HL-60 (cell line): Measurements from ENCODE around the gene KCNT1.

Source experiments
- DNase-seq, 2 experiments: peaks; one replicate each; pipeline ENCODE4 v3.0.0-alpha.2; 2010 to 2020; ENCODE audit warnings: low read depth in 1 of 2, low spot score in 1 of 2
- H3K27ac ChIP-seq: fragments of 250-450 bp; sonication (Bioruptor Pico); replicated peaks from 2 replicates; pipeline ENCODE4 v1.5.1; 2020; ENCODE audit warnings: mild to moderate bottlenecking, moderate library complexity
- H3K27me3 ChIP-seq: fragments of 250-450 bp; sonication (Bioruptor Pico); 2 replicates; pipeline ENCODE4 v1.5.1; 2021; ENCODE audit warnings: mild to moderate bottlenecking, moderate library complexity; ENCODE audit not compliant: insufficient read depth, poor library complexity, severe bottlenecking
- H3K4me3 ChIP-seq: replicated peaks from 2 replicates; pipeline ENCODE4 v1.5.1; 2011; ENCODE audit warnings: mild to moderate bottlenecking, control low read depth, low read length; ENCODE audit not compliant: insufficient read depth
- GABPA ChIP-seq: IDR thresholded peaks from 2 replicates; pipeline ENCODE4 v1.6.1; 2012; ENCODE audit warnings: low read depth
- POLR2AphosphoS5 ChIP-seq: IDR thresholded peaks from 2 replicates; pipeline ENCODE4 v1.6.1; 2012; ENCODE audit warnings: low read depth
- REST ChIP-seq: IDR thresholded peaks from 2 replicates; pipeline ENCODE4 v1.6.1; 2012; ENCODE audit warnings: low read depth; ENCODE audit not compliant: insufficient replicate concordance
- SPI1 ChIP-seq: IDR thresholded peaks from 2 replicates; pipeline ENCODE4 v1.6.1; 2012; ENCODE audit warnings: low read depth, mild to moderate bottlenecking, borderline replicate concordance
- TF ChIP-seq, protein P1 (sequence below): IDR thresholded peaks from one replicate; pipeline ENCODE4 v1.5.1; 2011; ENCODE audit warnings: low read length, control low read depth, inconsistent platforms; ENCODE audit not compliant: insufficient read depth

The KCNT1 gene

DNA sequence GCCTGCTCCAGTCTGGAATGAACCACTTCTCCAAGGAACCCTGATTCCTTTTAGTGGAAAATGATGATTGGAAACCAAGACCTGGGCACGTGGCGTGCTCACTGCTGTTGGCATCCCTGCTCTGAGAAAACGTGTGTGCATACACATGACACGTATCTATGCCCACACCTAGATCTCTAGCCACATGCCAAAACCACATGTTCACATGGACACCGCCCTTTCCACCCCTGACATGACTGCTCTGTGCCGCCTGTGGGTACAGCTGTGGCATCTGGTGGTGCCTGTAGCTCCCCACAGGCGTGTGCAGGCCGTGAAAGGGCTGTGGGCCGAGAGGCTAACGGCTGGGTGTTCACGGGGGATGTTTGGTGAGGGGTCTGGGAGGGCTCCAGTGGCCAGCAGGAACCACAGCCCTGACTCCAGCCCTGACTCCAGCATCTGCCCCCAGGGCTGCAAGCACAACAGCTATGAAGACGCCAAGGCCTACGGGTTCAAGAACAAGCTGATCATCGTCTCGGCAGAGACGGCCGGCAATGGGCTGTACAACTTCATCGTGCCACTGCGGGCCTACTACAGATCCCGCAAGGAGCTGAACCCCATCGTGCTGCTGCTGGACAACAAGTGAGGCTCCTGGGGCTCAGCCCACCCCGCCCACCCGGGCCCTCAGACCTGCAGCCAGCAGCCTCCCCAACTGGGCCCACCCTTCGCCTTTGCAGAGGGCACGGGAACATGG, 75.1 kb downstream of the KCNT1 start:
- DNase-seq, result no peak
- H3K4me3 ChIP-seq, result no peak overlapping the region
- TF ChIP-seq, protein P1, sequence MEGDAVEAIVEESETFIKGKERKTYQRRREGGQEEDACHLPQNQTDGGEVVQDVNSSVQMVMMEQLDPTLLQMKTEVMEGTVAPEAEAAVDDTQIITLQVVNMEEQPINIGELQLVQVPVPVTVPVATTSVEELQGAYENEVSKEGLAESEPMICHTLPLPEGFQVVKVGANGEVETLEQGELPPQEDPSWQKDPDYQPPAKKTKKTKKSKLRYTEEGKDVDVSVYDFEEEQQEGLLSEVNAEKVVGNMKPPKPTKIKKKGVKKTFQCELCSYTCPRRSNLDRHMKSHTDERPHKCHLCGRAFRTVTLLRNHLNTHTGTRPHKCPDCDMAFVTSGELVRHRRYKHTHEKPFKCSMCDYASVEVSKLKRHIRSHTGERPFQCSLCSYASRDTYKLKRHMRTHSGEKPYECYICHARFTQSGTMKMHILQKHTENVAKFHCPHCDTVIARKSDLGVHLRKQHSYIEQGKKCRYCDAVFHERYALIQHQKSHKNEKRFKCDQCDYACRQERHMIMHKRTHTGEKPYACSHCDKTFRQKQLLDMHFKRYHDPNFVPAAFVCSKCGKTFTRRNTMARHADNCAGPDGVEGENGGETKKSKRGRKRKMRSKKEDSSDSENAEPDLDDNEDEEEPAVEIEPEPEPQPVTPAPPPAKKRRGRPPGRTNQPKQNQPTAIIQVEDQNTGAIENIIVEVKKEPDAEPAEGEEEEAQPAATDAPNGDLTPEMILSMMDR, result no peak
- TF ChIP-seq GABPA, result no peak
- no peak for TF ChIP-seq POLR2AphosphoS5
- TF ChIP-seq REST, result no peak
- no peak for TF ChIP-seq SPI1
- no peaks in the 10 kb centered on the region for H3K27me3 ChIP-seq
- H3K27ac ChIP-seq, result no peak overlapping the region

GRCh38 chr9:135777623-135778177, 75.7 kb downstream of the KCNT1 start:
- no peak for DNase-seq
- TF ChIP-seq, protein P1, result no peak
- TF ChIP-seq GABPA (no peak), SPI1 (no peak), POLR2AphosphoS5 (no peak), REST (no peak)
- Histone ChIP-seq H3K27ac (no peak overlapping the region), H3K27me3 (no peaks in the 10 kb centered on the region), H3K4me3 (no peak overlapping the region)

DNA sequence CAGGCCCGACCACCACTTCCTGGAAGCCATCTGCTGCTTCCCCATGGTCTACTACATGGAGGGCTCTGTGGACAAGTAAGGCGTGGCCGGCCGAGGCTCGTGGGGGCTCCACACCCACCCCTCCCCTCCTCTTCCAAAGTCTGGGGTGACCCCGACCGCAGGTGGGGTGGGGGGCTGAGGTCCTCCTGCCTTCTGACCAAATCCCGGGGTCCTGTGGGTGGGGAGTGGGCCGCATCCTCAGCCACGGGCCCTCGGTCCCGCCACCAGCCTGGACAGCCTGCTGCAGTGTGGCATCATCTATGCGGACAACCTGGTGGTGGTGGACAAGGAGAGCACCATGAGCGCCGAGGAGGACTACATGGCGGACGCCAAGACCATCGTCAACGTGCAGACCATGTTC, 76.4 kb downstream of the KCNT1 start:
- Histone ChIP-seq H3K27me3 (no peaks in the 10 kb centered on the region), H3K27ac (no peak overlapping the region), H3K4me3 (no peak overlapping the region)
- DNase-seq, result no peak
- TF ChIP-seq, protein P1, result no peak
- TF ChIP-seq POLR2AphosphoS5 (no peak), REST (no peak), GABPA (no peak), SPI1 (no peak)
